MM.1S (cell line): ENCODE measurements around the gene FECH.

Experiments used
- EZH2 ChIP-seq: fragments of 300-600 bp; sonication (generic); optimal IDR thresholded peaks from 2 replicates; pipeline ENCODE3; 2017; ENCODE audit warnings: low read depth, mild to moderate bottlenecking, antibody characterized with exemption, low read length, mixed read lengths
- TF ChIP-seq, protein P1 (sequence below): fragments of 300-600 bp; sonication (generic); IDR thresholded peaks from 2 replicates; pipeline ENCODE4 v1.5.1; 2016; ENCODE audit warnings: antibody characterized with exemption, low read length, mixed read lengths

DNA sequence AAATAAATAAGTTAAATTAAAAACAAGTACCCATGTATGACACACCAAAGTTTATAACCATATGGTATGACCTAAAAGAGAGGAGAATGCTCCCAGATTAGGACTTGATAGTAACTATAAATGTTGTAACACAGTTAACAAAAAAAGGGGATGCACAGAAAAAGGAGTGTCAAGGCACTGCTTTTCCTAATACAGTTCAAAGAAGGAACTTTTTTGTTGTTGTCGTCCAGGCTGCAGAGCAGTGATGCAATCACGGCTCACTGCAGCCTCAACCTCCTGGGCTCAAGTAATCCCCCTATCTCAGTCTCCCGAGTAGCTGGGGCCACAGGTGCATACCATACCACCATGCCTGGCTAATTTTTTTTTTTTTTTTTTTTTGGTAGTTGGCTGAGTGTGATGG is 32.4 kb upstream of the FECH start:
- TF ChIP-seq, protein P1, sequence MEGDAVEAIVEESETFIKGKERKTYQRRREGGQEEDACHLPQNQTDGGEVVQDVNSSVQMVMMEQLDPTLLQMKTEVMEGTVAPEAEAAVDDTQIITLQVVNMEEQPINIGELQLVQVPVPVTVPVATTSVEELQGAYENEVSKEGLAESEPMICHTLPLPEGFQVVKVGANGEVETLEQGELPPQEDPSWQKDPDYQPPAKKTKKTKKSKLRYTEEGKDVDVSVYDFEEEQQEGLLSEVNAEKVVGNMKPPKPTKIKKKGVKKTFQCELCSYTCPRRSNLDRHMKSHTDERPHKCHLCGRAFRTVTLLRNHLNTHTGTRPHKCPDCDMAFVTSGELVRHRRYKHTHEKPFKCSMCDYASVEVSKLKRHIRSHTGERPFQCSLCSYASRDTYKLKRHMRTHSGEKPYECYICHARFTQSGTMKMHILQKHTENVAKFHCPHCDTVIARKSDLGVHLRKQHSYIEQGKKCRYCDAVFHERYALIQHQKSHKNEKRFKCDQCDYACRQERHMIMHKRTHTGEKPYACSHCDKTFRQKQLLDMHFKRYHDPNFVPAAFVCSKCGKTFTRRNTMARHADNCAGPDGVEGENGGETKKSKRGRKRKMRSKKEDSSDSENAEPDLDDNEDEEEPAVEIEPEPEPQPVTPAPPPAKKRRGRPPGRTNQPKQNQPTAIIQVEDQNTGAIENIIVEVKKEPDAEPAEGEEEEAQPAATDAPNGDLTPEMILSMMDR: no peak
- TF ChIP-seq EZH2: no peak
